Thoracic aorta (tissue), 2 donors: ENCODE results near the gene IP6K1. TPM values are rescaled to one million over a fixed set of nuclear protein-coding genes. Genes with fewer than 3 reads are reported as not detected.

Experiments
- ATAC-seq: fragments of 150-250 bp; one replicate; pipeline ENCODE4 v1.8.0; 2017; ENCODE audit warnings: low read depth; ENCODE audit not compliant: insufficient number of reproducible peaks, low FRiP score
- DNase-seq: peaks from one replicate; pipeline ENCODE4 v3.0.0-alpha.2; 2020; ENCODE audit warnings: low spot score
- H3K27ac ChIP-seq, 2 donors: fragments of 200-600 bp; sonication (generic); 1 replicate in 1 of 2; 2 replicates in 1 of 2; pipeline ENCODE4 v1.5.1; 2016; ENCODE audit warnings: mild to moderate bottlenecking in 2 of 2, moderate library complexity in 2 of 2
- H3K27me3 ChIP-seq: fragments of 200-600 bp; sonication (generic); replicated peaks from 2 replicates; pipeline ENCODE4 v1.6.0; 2016; ENCODE audit warnings: mild to moderate bottlenecking; ENCODE audit not compliant: insufficient read depth
- H3K36me3 ChIP-seq: fragments of 200-600 bp; sonication (generic); one replicate; pipeline ENCODE4 v1.5.1; 2016
- H3K4me1 ChIP-seq, 2 donors: fragments of 200-600 bp; sonication (generic); 1 replicate in 1 of 2; 2 replicates in 1 of 2; pipeline versions ENCODE4 v1.5.1 to v1.6.0; 2016; ENCODE audit warnings: low read depth in 2 of 2, mild to moderate bottlenecking in 1 of 2; ENCODE audit not compliant: control insufficient read depth in 1 of 2
- H3K4me3 ChIP-seq: fragments of 200-600 bp; sonication (generic); 2 replicates; pipeline ENCODE4 v1.5.1; 2016; ENCODE audit warnings: mild to moderate bottlenecking
- H3K9me3 ChIP-seq: fragments of 200-600 bp; sonication (generic); 2 replicates; pipeline ENCODE4 v1.5.1; 2016
- total RNA-seq, 2 donors: library from RNA; depleted of rRNA; stranded (reverse); fragments of >200 nt; gene quantifications; one replicate each; pipeline versions ENCODE4 v1.1.0 to v1.2.3, GENCODE V29; 2016
- TF ChIP-seq, protein P1 (sequence below): fragments of 200-600 bp; sonication (generic); IDR thresholded peaks from one replicate; pipeline ENCODE4 v1.5.1; 2019; ENCODE audit warnings: antibody characterized with exemption

IP6K1 gene
- total RNA-seq, 2 donors from 2014 or later = 56.6 to 69.0 TPM

DNA sequence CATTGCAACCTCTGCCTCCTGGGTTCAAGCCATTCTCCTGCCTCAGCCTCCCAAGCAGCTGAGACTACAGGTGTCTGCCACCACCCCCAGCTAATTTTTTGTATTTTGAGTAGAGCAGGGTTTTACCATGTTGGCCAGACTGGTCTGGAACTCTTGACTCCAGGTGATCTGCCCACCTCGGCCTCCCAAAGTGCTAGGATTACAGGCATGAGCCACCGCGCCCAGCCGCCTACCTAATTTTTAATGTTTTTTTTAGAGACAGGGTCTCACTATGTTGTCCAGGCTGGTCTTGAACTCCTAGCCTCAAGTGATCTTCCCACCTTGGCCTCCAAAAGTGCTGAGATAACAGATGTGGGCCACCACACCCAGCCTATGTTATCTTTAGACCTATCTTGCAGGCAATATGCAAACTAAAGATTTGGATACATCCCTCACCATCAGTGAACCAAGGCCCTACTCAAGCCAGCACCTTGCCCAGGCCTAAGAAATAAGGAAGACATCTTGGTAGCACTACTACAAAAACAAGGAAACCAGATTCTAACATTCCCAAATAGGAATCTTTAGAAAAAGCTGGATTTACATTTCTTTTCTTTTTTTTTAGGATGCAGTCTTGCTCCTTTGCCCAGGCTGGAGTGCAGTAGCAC, 56.3 kb downstream of the IP6K1 start:
- Histone ChIP-seq H3K4me3 (no peak overlapping the region), H3K36me3 (peaks cover 29% of the 10 kb centered on the region), H3K9me3 (no peaks in the 10 kb centered on the region), H3K27ac (no peak overlapping the region), H3K27me3 (no peaks in the 10 kb centered on the region), H3K4me1 (peaks cover 0 to under 1% of the 10 kb centered on the region in 2 donors)
- ATAC-seq (no peak), DNase-seq (no peak)
- TF ChIP-seq, protein P1, sequence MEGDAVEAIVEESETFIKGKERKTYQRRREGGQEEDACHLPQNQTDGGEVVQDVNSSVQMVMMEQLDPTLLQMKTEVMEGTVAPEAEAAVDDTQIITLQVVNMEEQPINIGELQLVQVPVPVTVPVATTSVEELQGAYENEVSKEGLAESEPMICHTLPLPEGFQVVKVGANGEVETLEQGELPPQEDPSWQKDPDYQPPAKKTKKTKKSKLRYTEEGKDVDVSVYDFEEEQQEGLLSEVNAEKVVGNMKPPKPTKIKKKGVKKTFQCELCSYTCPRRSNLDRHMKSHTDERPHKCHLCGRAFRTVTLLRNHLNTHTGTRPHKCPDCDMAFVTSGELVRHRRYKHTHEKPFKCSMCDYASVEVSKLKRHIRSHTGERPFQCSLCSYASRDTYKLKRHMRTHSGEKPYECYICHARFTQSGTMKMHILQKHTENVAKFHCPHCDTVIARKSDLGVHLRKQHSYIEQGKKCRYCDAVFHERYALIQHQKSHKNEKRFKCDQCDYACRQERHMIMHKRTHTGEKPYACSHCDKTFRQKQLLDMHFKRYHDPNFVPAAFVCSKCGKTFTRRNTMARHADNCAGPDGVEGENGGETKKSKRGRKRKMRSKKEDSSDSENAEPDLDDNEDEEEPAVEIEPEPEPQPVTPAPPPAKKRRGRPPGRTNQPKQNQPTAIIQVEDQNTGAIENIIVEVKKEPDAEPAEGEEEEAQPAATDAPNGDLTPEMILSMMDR = no peak

DNA sequence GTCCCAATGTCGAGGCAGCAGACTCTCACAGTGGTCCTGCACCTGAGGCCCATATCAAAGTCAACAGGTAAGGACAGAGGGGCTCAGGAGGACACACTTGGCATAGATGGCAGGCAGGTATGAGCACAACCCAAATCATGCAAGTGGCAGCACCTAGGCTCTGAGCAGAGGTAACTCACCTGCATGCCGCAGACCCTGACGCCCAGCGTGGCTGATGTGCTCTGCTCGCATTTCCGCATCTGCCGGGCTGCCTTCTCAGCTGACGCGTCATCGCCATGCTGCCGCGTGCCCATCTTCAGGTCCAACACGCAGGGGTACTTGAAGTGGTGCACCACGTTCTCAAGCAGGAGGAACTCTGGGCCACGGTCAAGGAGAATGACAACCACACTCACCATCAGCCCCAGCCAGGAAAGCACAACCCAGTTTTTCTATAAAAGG, 58.4 kb downstream of the IP6K1 start:
- H3K36me3 ChIP-seq = peaks cover 23% of the 10 kb centered on the region
- TF ChIP-seq, protein P1 = no peak
- ATAC-seq = no peak
- H3K9me3 ChIP-seq = no peaks in the 10 kb centered on the region
- no peak overlapping the region for H3K27ac ChIP-seq
- no peaks in the 10 kb centered on the region for H3K27me3 ChIP-seq
- DNase-seq = no peak
- H3K4me3 ChIP-seq = no peak overlapping the region
- H3K4me1 ChIP-seq = peaks cover 6 to 13% of the 10 kb centered on the region in 2 donors

DNA sequence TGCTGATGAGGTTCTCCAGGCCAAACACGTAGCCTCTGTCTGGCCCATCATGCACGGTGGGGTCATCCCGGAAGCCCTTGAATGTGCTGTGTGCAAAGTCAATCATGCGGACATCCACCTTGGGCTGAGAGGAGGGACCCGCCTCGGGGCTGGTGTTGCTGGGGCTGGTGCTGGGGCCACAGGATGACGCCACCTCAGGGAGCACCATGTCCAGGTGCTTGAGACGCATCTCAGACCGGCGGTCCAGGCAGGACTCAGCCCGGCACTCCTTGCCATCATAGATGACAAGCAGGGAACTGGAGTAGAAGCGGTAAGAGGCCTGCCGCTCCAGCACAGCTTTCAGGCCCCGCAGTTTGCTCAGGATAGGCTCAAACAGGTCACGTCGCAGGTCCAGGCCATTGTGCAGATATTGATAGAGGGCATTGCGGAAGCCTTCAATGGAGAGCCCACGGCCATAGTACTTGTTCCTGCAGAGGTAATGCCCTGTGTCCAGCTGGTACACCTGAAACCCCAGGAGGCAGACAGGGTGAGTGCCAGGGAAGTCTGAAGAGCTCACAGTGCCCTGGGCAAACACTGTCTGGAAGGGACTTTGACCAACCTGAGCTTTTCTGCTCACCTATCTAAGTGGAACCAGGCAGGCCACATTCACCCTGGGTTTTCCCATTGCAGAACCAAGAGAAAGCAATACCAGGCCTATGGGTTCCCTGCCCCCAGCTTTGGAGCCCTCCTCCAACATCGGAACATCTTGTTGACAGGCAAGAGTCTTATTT, 59.0 kb downstream of the IP6K1 start:
- no peaks in the 10 kb centered on the region for H3K9me3 ChIP-seq
- no peaks in the 10 kb centered on the region for H3K27me3 ChIP-seq
- peaks cover 23% of the 10 kb centered on the region for H3K36me3 ChIP-seq
- no peak overlapping the region for H3K4me3 ChIP-seq
- ATAC-seq (no peak), DNase-seq (no peak)
- H3K4me1 ChIP-seq = peaks cover 12 to 19% of the 10 kb centered on the region in 2 donors
- H3K27ac ChIP-seq = no peak overlapping the region
- TF ChIP-seq, protein P1 = no peak

DNA sequence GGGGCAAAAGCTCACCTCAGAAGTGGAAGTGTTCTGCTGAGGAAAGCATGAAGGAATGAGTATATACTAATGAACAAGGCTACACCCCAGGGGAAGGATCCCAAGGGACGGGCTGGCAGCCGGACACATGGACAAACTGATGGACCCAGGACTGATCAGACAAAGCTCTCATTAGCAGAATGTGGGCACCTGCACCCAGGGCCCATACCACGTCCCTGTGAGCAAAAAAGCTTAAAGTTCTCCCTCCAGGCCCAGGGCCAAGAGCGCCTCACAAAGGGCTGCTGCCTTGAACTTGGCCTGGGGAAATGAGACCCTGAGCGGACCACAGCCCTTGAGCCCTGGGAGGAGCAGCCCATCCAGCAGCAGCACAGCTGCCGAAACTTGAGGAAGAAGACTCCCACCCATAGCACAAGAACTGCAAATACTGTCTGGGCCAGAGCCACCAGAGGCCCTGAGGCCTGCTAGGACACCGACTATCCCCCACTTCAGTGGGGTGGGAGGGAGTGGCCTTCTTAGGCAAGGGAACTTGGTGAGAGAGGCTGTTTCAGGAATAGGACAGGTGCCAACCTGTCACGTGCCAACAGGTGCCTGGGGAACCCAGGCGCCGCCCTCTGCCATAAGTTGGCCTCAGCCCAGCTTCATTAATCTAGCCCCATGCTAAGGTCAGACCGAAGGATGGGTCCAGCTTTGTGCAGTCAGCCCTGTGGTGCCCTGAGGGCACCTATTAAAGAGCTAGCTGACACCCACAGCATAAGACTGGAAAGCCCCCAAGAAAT, 60.2 kb downstream of the IP6K1 start:
- no peaks in the 10 kb centered on the region for H3K9me3 ChIP-seq
- no peak overlapping the region for H3K4me3 ChIP-seq
- ATAC-seq = no peak
- H3K27me3 ChIP-seq = no peaks in the 10 kb centered on the region
- TF ChIP-seq, protein P1 = no peak
- no peak for DNase-seq
- H3K4me1 ChIP-seq = peaks cover 13 to 22% of the 10 kb centered on the region in 2 donors
- no peak overlapping the region for H3K27ac ChIP-seq
- peaks cover 19% of the 10 kb centered on the region for H3K36me3 ChIP-seq

DNA sequence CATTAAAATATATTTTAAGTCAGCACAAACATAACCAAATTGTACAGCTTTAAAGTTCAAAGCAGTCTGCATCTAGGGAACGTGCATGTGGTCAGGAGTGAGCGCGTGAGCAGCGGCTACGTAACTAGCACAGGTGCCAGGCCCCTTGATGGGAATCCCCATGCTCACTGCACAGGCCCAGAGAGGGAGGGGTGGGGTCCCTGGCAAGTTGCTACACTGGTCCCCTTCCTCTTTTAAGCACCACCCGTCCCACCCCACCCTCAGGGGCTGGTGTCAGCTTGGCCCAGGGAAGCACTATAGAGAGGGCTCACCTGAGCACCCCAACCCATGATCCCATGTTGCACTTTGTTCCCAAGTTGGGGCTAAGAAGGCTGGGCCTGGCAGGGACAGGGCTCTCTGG, 61.8 kb downstream of the IP6K1 start:
- H3K27ac ChIP-seq = peak overlapping the region; percentile 83 to 92
- ATAC-seq (no peak), DNase-seq (no peak)
- H3K9me3 ChIP-seq = no peaks in the 10 kb centered on the region
- H3K36me3 ChIP-seq = peaks cover 20% of the 10 kb centered on the region
- peaks cover 13 to 31% of the 10 kb centered on the region in 2 donors for H3K4me1 ChIP-seq
- TF ChIP-seq, protein P1 = no peak
- H3K4me3 ChIP-seq = peak overlapping the region; percentile 97
- no peaks in the 10 kb centered on the region for H3K27me3 ChIP-seq
